GM23248 (cell line): ENCODE measurements around the gene ZNF318.

Experiments used
- EZH2 ChIP-seq: fragments of 200-600 bp; sonication (generic); IDR thresholded peaks from 2 replicates; pipeline ENCODE4 v1.6.1; 2018; ENCODE audit warnings: antibody characterized with exemption, mild to moderate bottlenecking; ENCODE audit not compliant: insufficient read depth, poor library complexity, severe bottlenecking
- EZH2phosphoT487 ChIP-seq: fragments of 200-600 bp; sonication (generic); IDR thresholded peaks from 2 replicates; pipeline ENCODE4 v1.6.1; 2018; ENCODE audit warnings: antibody characterized with exemption, moderate library complexity, mild to moderate bottlenecking, low read depth; ENCODE audit not compliant: insufficient read depth

GRCh38 chr6:43355862-43356590 lies 13.4 kb downstream of the ZNF318 start:
- no peak for TF ChIP-seq EZH2
- TF ChIP-seq EZH2phosphoT487: no peak
